Endothelial cell of umbilical vein (primary cell): ENCODE data around the gene KCNN3. TPM values are rescaled to one million over a fixed set of nuclear protein-coding genes. Genes with fewer than 3 reads are reported as not detected.
A peak's percentile ranks its signal among the peaks of the same experiment; 100 is the strongest.

Experiments
- BruUV-seq: library from RNA; stranded (reverse); fragments of 400-500 nt; replicated peaks from 2 replicates; lab custom pipeline; 2021; lab: Mats Ljungman, UMichigan
- CTCF ChIA-PET: fragments of 300-600, 350-600 bp; sonication (Branson Sonifier 250); formaldehyde crosslinking; loops from one replicate; lab custom pipeline; 2021; ENCODE audit warnings: antibody characterized with exemption, inconsistent platforms; lab: Charles Lee
- POLR2A ChIA-PET: fragments of 300-600, 350-600 bp; sonication (Branson Sonifier 250); formaldehyde crosslinking; loops from one replicate; lab custom pipeline; 2021; ENCODE audit warnings: antibody characterized with exemption, inconsistent platforms; lab: Charles Lee
- DNase-seq: peaks from one replicate; pipeline ENCODE4 v3.0.0-alpha.2; 2011; ENCODE audit warnings: low read depth, low spot score
- FAIRE-seq: peaks from 2 replicates; lab custom pipeline; 2011; peaks lifted over from hg19 to GRCh38; lab: Jason Lieb, UNC
- H2AFZ ChIP-seq: 2 replicates; pipeline ENCODE4 v1.6.0; 2012; ENCODE audit warnings: low read depth, low read length, control low read depth, inconsistent platforms
- H3K27ac ChIP-seq: 2 replicates; pipeline ENCODE4 v1.5.1; 2011; ENCODE audit warnings: low read depth, mild to moderate bottlenecking, control low read depth, low read length, moderate library complexity; ENCODE audit not compliant: insufficient read depth
- H3K27me3 ChIP-seq, 2 experiments: 2 replicates each; pipeline versions ENCODE4 v1.6.0 to v1.6.1; 2011; ENCODE audit warnings: low read length in 2 of 2, mixed read lengths in 1 of 2; ENCODE audit not compliant: control insufficient read depth in 2 of 2, insufficient read depth in 2 of 2
- H3K36me3 ChIP-seq, 2 experiments: 2 replicates in 1 of 2; 3 replicates in 1 of 2; pipeline ENCODE4 v1.5.1; 2011; ENCODE audit warnings: low read length in 2 of 2, mild to moderate bottlenecking in 1 of 2, moderate library complexity in 1 of 2; ENCODE audit not compliant: control insufficient read depth in 2 of 2, insufficient read depth in 2 of 2; ENCODE audit errors: extremely low read depth in 1 of 2
- H3K4me1 ChIP-seq: 3 replicates; pipeline ENCODE4 v1.5.1; 2011; ENCODE audit warnings: mild to moderate bottlenecking, low read length; ENCODE audit not compliant: control insufficient read depth, insufficient read depth; ENCODE audit errors: extremely low read depth
- H3K4me2 ChIP-seq: 2 replicates; pipeline ENCODE4 v1.6.1; 2011; ENCODE audit warnings: low read length, control low read depth, mixed read lengths; ENCODE audit not compliant: insufficient read depth
- H3K4me3 ChIP-seq, 3 experiments: fragments of 200-600 bp in 1 of 3; sonication (generic), shearing (Covaris generic) in 1 of 3; replicated peaks in 1 of 3; 2 replicates each; pipeline ENCODE4 v1.5.1; 2011 to 2016; ENCODE audit warnings: control low read depth in 3 of 3, low read length in 3 of 3, mild to moderate bottlenecking in 2 of 3, inconsistent platforms in 1 of 3, low read depth in 1 of 3, moderate library complexity in 1 of 3; ENCODE audit not compliant: insufficient read depth in 1 of 3
- H3K79me2 ChIP-seq: 2 replicates; pipeline ENCODE4 v1.6.0; 2012; ENCODE audit warnings: low read length, inconsistent platforms; ENCODE audit not compliant: control insufficient read depth, insufficient read depth
- H3K9ac ChIP-seq: replicated peaks from 2 replicates; pipeline ENCODE3; 2011; ENCODE audit warnings: low read length, control low read depth; ENCODE audit not compliant: insufficient read depth; ENCODE audit errors: extremely low read depth
- H3K9me1 ChIP-seq: replicated peaks from 3 replicates; pipeline ENCODE4 v1.6.0; 2011; ENCODE audit warnings: mild to moderate bottlenecking, low read length; ENCODE audit not compliant: control insufficient read depth, insufficient read depth; ENCODE audit errors: extremely low read depth
- H3K9me3 ChIP-seq: replicated peaks from 2 replicates; pipeline ENCODE4 v1.5.1; 2012; ENCODE audit warnings: low read length, inconsistent platforms; ENCODE audit not compliant: control insufficient read depth, insufficient read depth
- H4K20me1 ChIP-seq: replicated peaks from 2 replicates; pipeline ENCODE3; 2011; ENCODE audit warnings: mild to moderate bottlenecking, low read length; ENCODE audit not compliant: control insufficient read depth, insufficient read depth; ENCODE audit errors: extremely low read depth
- EZH2 ChIP-seq: IDR thresholded peaks from 2 replicates; pipeline ENCODE4 v1.6.1; 2012; ENCODE audit warnings: borderline replicate concordance, low read depth, mild to moderate bottlenecking, moderate library complexity, low read length, inconsistent platforms; ENCODE audit not compliant: severe bottlenecking
- FOS ChIP-seq: IDR thresholded peaks from 2 replicates; pipeline ENCODE4 v1.6.1; 2011; ENCODE audit warnings: mild to moderate bottlenecking, low read length, moderate library complexity, borderline replicate concordance; ENCODE audit not compliant: insufficient read depth
- GATA2 ChIP-seq: IDR thresholded peaks from 2 replicates; pipeline ENCODE4 v1.7.0; 2011; ENCODE audit warnings: low read depth, mild to moderate bottlenecking, moderate library complexity, mixed read lengths, low read length; ENCODE audit not compliant: insufficient read length, insufficient read depth
- JUN ChIP-seq: IDR thresholded peaks from 2 replicates; pipeline ENCODE4 v1.6.1; 2011; ENCODE audit warnings: borderline replicate concordance, low read depth; ENCODE audit not compliant: insufficient read length, insufficient read depth
- MYC ChIP-seq: IDR thresholded peaks from one replicate; pipeline ENCODE4 v1.6.1; 2011; ENCODE audit warnings: mild to moderate bottlenecking, low read depth, low read length
- POLR2A ChIP-seq: IDR thresholded peaks from 2 replicates; pipeline ENCODE4 v1.6.1; 2012; ENCODE audit warnings: low read depth, mild to moderate bottlenecking, control low read depth, low read length
- POLR2AphosphoS5 ChIP-seq: IDR thresholded peaks from 2 replicates; pipeline ENCODE4 v1.6.1; 2012; ENCODE audit warnings: low read depth, mild to moderate bottlenecking, control low read depth, low read length, moderate library complexity; ENCODE audit not compliant: insufficient read depth
- dilution Hi-C: fragments of 300-500 bp; cut with MboI; formaldehyde crosslinking; loops from one replicate; pipeline ENCODE4 v1.15.0; 2019; ENCODE audit warnings: low sequenced_read_pairs; ENCODE audit not compliant: extremely low pct_ligation_motif_present
- intact Hi-C: fragments of 100-400 bp; cut with micrococcal nuclease; formaldehyde crosslinking; loops from one replicate; pipeline ENCODE4 v1.10.0; 2022
- polyA plus RNA-seq, 4 experiments: library from polyadenylated mRNA; depleted of rRNA in 3 of 4; stranded (reverse) in 3 of 4; unstranded in 1 of 4; fragments of >200 nt; gene quantifications; 2 replicates each; pipeline versions ENCODE4 v1.2.1 to v1.2.3, GENCODE V29; 2011 to 2012; ENCODE audit warnings: missing spikeins in 1 of 4
- total RNA-seq: library from RNA; stranded (reverse); gene quantifications from 2 replicates; pipeline ENCODE4 v1.2.3, GENCODE V29; 2021
- TF ChIP-seq, protein P1 (sequence below): IDR thresholded peaks from 2 replicates; pipeline ENCODE4 v1.6.1; 2011; ENCODE audit not compliant: insufficient read depth, insufficient read length
- TF ChIP-seq, protein P2 (sequence below), 2 donors: IDR thresholded peaks; 1 replicate in 1 of 2; 2 replicates in 1 of 2; pipeline ENCODE4 v1.5.1; 2011; ENCODE audit warnings: low read length in 2 of 2, mild to moderate bottlenecking in 2 of 2, moderate library complexity in 2 of 2, control low read depth in 1 of 2, inconsistent platforms in 1 of 2, low read depth in 1 of 2; ENCODE audit not compliant: insufficient read depth in 1 of 2; ENCODE audit errors: extremely low read depth in 1 of 2

The KCNN3 gene
- total and polyA plus RNA-seq, 2 donors (not counting 3 experiments of a cell fraction or from before 2014, with no cell fraction given) = 0.91 to 1.1 TPM

DNA sequence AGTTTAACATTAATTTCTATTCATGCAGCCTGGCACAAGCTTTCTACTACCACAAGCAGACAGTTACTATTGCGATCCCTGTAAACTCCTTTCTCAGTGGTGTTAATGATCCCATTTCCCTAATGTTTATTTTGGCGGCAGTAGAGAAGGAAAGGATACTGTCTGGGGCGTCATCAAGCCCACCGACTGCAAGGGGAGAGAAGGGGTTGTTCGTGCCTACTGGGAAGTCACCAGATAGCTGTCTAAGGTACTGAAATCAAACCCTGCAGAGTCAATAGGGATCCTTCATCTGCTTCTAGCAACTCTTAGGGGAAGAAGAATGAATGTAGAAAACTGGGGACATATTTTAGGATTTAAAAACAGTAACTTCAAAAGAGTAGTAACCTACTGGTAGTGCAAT, 166.9 kb downstream of the KCNN3 start:
- H3K4me1 ChIP-seq = no peaks in the 10 kb centered on the region
- H3K4me2 ChIP-seq = no peak overlapping the region
- H3K27me3 ChIP-seq = peaks cover 8 to 40% of the 10 kb centered on the region in 2 experiments
- POLR2A ChIA-PET = no interaction called here
- no peaks in the 10 kb centered on the region for H4K20me1 ChIP-seq
- H3K9me3 ChIP-seq = no peaks in the 10 kb centered on the region
- CTCF ChIA-PET = interaction anchor here (2.0 kb wide), 1 partner anchor 175 kb away, joined by 8 read pairs; no protein-coding TSS in a partner anchor
- TF ChIP-seq POLR2AphosphoS5 (no peak), FOS (no peak), MYC (no peak), JUN (no peak), POLR2A (no peak), GATA2 (no peak), EZH2 (no peak)
- TF ChIP-seq, protein P1, sequence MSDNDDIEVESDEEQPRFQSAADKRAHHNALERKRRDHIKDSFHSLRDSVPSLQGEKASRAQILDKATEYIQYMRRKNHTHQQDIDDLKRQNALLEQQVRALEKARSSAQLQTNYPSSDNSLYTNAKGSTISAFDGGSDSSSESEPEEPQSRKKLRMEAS = no peak
- TF ChIP-seq, protein P2, sequence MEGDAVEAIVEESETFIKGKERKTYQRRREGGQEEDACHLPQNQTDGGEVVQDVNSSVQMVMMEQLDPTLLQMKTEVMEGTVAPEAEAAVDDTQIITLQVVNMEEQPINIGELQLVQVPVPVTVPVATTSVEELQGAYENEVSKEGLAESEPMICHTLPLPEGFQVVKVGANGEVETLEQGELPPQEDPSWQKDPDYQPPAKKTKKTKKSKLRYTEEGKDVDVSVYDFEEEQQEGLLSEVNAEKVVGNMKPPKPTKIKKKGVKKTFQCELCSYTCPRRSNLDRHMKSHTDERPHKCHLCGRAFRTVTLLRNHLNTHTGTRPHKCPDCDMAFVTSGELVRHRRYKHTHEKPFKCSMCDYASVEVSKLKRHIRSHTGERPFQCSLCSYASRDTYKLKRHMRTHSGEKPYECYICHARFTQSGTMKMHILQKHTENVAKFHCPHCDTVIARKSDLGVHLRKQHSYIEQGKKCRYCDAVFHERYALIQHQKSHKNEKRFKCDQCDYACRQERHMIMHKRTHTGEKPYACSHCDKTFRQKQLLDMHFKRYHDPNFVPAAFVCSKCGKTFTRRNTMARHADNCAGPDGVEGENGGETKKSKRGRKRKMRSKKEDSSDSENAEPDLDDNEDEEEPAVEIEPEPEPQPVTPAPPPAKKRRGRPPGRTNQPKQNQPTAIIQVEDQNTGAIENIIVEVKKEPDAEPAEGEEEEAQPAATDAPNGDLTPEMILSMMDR (IDR thresholded peaks at IDR 0.05; ENCODE audit: extremely low read depth in 1 of 2, insufficient read depth in 1 of 2, low read depth in 1 of 2, low read length in 2 of 2) = no peak
- no peaks in the 10 kb centered on the region for H3K36me3 ChIP-seq
- DNase-seq (peak; percentile 17), FAIRE-seq (no peak)
- H3K4me3 ChIP-seq = no peak overlapping the region
- H3K9ac ChIP-seq = no peak overlapping the region
- intact Hi-C loops = no loop called here
- no TSS peak for BruUV-seq
- dilution Hi-C loops = no loop called here
- H3K27ac ChIP-seq = no peak overlapping the region
- no peaks in the 10 kb centered on the region for H3K79me2 ChIP-seq
- H3K9me1 ChIP-seq = no peaks in the 10 kb centered on the region
- no peak overlapping the region for H2AFZ ChIP-seq
